GM18499 (cell line): ENCODE measurements around the gene CEACAM21.

ENCODE experiments used
- ATAC-seq: cut with Tn5 transposase; IDR thresholded peaks from one replicate; pipeline ENCODE4 v1.9.1; 2021; ENCODE audit warnings: moderate number of reproducible peaks; ENCODE audit not compliant: insufficient read depth, unreplicated experiment

The CEACAM21 gene

DNA sequence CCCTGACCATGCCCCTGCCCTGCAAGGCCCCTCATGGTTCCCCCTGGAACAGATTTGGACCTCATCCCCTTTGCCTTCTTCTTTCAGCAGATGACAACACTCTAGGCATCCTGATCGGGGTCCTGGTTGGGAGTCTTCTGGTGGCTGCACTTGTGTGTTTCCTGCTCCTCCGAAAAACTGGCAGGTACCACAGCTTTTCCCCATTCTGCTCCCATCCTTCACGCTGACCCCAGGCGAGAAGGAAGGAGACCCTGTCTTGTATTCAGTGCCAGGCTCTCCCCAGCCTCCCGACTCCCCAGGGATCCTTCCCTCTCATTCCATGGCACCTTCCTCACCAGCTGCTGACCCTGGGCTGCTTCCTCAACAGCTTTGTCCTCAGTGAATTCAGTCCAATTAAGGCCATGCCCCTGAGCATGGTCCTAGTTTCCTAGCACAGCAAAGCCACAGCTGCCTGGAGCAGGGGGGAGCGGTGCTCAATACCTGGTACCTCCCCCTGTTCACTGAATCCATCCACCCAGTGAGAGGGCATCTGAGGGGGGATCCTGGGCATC, 8.4 kb downstream of the CEACAM21 start:
- ATAC-seq = no peak

DNA sequence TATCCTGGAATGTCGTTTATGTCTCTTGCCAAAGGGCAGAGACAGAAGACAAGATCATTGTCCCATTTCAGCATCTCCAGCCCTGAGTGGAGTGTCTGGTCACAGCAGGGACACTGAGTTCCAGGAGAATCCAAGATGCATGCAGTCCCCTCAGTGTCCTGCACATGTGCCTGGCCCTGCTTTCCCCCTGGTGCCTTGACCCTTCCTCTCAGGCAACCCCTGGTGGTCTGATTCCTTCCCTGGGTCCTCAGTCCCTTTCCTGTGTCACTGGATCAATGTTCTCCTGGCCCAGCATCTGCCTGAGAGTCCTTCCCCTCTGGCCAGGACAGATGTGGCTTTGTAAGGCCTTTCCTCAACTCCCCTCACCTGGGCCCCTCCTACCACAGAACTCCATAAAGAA, 9.0 kb downstream of the CEACAM21 start:
- ATAC-seq = no peak

DNA sequence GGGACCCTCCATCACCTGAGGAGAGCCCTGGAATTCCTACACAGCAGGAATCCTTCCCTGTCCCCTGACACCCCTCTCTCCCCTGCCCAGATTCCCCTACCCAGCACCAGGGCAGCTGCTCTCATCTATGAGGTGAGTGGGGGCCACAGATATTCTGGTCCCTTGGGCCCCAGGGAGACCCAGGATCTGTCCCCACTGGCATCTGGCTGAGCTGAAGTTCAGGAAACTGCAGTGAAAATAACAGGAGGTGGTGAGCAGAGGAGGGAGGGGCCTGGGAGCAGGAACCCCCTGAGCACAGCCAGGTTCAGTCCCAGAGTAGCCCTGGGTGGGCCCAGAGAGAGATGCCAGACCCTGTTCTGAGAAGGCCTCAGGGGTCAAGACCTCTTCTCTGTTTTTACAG, 10.1 kb downstream of the CEACAM21 start:
- no peak for ATAC-seq

DNA sequence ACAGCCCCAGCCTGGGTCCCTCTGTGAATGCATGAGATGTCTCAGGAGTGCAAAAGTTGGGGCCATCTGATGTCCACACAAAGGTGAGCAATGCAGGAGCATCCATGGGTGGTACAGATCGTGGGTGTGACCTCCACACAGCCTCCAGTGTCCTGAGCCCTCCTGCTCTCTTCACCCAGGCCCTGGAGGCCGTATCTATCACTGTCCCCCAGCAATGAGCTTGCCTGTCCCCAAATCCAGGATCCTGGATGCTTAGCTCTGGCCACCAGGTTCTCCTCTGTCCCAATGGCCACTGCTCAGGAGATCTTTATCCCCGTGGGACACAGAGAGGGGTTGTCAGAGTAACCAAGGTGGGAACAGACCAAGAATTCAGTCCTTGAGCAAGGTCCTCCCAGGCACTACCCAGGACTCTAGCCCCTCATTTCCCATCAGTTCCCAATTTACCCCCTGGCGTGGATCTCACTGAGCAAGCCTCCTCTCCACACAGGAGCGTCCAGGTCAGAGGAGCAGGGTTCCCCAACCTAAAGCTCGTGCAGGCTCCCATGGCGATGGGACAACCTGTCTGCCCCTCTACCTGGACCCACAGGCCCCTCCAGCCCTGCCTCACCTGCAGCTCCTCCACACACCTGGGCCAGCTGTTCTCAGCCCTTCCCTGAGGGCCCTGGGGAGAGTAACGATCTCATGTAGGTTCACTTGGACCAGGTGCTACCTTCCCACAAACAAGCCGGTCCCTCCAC, 11.3 kb downstream of the CEACAM21 start:
- no peak for ATAC-seq

DNA sequence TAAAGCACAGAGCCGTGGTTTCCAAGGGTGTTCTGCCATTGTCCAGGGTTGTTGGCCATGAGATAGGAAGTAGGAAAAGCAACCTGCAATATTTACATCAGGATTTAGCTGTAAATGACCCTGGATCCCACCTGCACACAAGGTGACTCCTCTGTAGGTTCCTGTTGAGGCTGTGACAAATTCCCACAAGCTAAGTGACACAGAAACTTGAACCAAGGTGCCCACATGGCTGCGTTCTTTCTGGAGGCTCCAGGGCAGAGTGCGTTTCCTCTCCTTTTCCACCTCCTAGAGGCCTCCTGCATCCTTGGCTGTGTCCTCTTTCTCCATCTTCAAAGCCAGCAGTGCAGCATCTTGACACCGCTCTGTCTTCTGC, 11.9 kb downstream of the CEACAM21 start:
- ATAC-seq = no peak

DNA sequence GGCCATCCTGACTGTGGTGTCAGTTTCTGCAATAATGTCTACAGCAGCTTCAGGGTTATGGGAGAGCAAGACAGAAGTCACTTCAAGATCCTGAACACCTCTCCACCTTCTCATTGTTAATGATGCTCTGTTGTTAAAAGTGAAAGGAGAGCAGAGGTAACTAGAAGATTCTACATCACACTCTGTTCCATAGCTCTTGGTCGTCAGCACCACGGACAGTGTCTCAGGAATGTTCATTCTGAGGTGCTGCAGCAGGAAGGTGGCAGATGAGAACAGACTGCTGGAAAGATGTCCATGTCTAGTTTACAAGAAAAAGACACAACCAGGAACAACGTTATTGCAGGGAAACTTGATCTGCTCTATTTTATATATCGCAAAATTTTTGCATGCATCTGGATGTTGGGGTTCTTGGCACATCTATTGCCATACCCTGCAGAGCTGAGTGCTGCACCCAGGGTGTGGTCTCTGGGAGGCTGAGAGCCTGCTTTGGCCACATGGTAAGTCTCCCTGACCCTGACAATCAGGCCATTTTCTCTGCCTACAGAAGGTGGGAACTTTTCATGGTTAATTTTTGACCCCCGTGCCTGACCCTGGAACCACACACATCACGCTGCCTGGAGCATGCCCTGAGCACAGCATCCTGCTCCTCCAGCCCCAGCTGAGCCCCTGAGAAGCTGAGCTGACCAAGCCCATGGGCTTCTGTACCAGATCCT, 12.7 kb downstream of the CEACAM21 start:
- no peak for ATAC-seq

DNA sequence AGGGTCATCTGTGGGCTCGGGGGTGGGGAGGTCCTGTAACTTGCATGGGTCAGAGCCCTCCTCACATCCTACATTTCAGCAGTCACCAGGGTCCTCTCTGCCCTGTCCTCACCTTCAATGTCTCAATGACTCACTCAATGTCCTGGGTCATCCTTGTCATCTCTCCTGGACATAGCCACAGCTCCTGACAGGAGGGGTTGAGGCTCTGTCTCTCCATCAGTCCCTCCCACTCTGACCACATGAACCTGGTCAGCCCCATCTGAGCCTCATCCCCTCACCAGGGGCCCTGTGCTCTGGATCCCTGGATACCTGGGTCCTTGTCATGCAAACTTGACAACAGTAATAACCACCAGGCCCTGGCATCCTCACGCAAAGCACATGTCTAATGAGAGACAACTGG, 13.4 kb downstream of the CEACAM21 start:
- no peak for ATAC-seq

DNA sequence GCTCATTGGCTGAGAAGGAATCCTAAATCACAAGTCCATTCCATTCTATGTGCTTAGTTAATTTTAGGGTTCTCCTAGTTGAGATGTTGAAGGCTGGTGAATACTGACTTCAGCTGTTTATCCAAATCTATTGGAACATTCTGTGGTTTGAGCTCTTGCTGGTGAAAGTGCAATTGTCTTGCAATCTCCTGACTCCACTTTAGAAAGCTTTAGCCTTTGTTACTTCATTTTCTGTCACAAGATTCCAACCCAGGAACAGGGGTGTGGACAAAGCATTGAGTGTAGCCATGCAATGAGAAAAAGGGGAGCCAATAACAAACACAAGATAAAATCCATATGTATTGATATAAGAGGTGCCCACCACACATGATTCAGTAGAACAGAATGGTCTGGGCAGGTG, 15.0 kb downstream of the CEACAM21 start:
- ATAC-seq = no peak

DNA sequence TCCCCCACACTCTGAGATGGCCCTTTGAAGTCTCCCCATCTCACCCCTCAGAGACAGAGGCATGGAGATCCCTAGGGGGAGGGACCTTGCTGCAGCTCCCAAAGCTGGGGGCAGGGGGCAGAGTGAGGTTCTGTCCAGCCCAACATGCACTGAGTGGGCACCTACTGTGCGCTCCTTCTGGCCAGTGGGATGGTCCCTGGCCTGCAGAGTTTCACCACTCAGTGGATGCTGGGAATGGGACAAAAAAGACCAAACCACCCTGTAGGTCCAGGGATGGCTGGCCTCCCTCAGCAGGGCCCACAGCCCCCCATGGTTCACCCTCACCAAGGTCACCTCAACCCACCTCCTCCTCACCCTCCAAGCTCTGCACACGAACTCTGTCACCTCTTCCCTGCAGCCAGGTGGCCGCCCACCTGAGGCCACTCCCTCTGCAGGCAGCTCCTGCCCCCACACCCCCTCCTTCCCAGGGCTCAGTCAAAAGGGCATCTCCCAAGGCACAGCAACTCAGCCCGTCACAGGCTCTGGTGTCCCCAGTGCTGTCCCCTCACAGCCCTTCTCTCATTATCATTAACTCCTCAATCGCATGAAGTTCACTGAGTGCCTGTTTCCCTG, 16.1 kb downstream of the CEACAM21 start:
- ATAC-seq = no peak

DNA sequence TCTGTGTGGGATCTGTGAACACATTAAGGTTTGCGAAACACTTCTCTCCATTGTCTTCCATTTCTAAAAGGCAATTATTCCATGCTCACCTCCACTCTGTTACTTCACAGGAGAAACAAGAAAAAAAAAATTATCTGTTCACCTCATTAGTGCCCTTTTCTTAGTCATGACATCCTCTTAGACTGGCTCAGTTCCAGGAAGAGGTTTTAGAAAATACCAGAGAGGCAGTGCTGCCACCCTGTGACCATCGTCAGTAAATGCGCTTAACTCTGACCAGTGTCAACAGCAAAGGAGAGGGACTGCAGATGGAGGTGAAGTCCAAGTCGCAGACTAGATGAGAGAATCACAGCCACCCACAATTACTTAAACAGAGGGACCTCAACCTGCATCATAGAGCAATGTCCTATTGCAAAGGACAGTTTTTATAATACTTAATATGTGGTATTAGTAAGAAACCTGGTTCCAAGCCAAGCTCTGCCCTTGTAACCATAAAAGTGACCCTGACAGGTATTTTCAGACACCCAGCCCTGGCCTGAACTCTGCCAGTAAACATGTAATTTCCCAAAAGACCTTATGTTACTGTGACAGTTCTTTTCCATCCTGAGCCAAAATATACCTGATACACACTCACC, 19.4 kb downstream of the CEACAM21 start:
- ATAC-seq = no peak

DNA sequence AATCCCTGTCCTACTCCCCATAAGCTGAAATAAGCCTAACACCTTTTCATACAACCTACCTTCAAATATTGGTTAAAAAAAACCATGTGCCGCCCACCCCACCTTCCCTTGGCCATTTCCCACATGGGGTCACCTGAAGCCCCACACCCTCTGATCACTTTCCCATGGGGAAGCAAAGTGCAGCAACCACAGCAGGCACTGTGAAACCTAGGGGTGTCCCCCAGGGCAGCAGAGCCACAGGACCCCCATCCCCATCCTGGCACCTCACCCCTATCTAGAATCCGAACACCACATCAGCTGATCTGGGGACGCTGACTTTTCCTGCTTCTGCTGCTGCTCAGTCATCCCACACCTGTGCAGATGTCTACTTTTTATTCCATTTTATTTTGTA, 19.9 kb downstream of the CEACAM21 start:
- no peak for ATAC-seq

DNA sequence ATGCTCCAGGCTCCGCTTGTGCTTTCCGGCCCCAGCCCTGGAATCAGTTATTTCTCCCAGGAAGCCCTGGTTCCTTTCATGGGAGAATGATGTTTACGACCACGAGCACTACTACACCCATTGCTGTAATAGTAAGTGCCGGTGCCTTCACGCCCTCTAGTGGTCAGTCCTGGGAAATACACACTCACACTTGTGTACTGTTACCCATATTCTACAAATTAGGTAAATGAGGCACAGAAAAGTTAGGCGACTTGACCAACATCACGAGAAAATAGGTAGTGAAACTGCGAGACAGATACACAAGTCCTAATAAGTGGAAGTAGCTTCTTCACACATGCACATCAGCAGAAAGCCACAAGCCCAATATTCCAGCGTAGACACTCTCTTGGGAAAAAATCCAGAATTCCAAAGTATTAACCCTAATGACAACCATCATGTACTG, 21.7 kb downstream of the CEACAM21 start:
- ATAC-seq = no peak

DNA sequence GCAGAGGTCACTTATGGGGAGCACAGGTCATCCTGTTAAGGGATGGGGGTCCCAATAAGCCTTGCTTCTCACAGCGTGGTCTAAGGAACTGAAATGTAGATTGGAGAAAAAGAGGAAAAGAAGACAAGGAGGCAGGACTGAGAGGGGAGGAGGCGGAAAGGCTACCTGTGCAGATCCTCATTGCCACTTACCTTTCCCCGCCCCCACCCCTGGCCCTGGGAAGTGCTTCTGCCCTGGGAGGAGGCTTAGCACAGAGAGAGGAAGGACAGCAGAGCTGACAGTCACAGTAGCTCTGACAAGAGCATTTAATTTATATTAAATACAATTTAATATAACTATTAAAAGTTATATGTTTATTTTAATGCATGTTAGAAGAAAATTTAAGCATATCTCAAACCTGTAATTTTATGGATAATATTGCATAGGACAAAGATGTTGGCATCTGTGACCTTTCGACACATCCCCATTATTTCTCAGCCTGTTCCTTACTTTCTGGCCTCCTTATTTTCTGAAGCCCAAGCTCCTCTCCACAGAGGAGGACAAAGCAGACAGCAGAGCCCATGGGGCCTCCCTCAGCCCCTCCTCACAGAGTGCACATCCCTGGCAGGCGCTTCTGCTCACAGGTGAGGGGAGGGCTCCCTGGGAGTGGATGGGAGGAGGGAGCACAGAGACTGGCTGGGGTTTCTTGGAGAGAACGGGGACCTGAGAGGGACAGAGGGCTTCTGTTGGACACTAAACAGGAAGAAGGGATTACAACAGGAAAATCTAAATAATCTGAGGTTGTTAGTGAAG, 23.4 kb downstream of the CEACAM21 start:
- ATAC-seq = no peak

DNA sequence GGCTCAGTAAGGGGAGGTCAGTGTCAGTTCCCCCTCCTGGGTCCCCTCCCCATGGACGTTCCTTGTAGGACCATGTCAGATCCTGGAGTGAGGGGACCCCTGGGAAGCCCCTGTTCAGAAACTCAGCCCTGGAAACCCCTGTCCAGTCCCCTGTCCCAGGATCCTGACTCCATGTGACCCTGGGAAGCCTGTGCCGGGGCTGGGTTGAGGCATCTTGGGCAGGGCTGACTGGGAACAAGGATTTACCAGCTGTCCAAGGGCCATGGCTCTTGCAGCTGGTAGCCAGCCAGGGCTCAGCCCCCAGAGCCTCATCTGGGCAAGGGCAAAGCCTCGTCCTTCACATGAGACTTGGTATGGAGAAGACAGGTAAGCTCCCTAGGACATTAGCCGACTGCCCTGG, 25.8 kb downstream of the CEACAM21 start:
- ATAC-seq = no peak

DNA sequence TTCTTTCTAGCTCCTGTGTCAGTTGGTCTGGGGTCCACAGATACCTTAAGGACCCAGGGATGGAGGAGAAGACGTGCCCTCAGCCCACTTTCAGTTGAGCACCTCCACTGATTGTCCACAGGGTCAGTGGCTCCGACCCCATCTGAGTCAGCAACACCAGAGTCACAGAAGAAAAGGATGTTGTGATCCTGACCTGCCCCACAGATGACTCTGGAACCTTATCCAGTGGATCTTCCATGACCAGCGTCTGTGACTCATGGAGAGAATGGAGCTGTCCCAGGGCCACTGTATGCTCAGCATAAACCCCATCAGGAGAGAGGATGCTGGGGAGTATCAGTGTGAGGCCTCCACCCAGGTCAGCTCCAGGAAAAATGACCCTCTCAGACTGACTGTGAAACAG, 28.9 kb downstream of the CEACAM21 start:
- no peak for ATAC-seq

DNA sequence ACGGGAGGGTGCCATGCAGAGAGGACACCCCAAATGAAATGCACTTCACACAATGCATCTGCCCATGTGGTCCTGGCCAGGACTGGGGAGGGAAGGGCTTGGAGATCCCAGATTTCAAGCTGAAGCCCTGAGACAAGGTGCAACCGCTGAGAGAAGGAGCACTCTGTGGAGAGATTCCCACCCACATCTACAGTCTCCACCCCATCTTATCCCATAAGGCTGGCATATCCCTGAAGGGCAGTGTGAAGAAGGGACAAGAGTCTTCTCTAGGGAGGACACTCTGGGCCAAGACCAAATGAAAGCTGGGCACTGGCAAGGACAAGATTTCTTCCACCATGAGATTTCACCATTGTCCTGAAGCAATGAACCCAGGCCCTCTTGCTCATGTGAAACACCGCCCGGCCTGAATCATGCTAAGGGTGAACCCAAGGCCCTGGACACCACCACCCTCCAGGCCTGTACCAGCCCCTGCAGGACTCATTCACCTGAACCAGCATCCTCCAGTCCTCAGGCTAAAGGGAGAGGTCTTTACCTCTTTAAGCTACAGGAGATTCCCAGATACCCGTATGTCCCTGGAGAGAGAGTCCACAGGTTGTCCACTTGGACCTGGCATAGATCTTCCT, 30.4 kb downstream of the CEACAM21 start:
- no peak for ATAC-seq

DNA sequence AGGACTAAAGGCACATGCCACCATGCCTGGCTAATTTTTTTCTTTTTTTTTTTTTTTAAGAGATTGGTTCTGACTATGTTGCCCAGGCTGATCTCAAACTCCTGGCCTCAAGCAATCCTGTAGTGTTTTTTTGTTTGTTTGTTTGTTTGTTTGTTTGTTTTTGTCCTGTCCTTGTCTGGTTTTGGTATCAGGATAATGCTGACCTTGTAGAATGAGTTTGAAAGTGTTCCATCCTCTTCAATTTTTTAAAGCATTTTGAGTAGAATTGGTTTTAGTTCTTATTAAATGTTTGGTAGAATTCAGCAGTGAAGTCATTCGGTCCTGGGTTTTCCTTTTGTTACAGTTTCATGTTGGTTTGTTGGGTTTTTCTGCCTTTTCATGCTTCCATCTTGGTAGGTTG, 31.7 kb downstream of the CEACAM21 start:
- ATAC-seq = no peak

DNA sequence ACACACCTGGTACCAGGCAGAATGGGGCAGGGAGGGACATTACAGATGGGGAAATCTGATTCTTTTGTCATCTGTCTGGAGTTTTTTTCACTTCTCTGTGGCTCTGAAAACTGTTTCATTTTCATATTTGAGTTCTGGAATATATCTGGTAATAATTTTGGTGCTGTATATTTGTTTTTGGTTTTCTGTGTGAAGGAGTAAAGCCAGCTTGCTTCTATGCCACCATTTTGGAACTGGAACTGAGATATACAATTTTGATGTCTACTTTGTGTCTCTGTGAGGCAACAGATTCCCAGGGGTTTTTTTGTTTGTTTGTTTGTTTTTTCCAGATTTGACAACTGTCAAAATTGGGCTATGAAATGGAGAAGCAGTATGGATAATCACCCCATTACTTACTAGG, 34.8 kb downstream of the CEACAM21 start:
- ATAC-seq = no peak

DNA sequence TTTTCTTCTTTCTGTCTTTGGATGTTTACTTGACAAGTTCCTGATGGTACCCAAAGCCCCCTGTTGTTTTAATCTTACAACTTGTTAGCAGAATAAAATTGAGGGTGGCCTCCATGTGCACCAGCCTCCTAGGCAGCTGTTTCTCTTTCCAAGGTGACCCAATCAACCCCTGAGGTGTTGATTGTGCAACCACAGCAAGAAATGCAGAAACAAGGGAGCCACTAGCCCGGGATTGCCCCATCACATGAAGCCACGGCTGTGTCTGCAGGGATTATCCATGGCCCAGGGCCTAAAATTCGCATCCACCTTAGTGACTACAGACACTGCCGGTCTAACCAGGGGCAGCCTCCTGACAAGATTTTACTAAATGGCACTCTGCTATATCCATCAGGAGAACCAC, 36.5 kb downstream of the CEACAM21 start:
- no peak for ATAC-seq

DNA sequence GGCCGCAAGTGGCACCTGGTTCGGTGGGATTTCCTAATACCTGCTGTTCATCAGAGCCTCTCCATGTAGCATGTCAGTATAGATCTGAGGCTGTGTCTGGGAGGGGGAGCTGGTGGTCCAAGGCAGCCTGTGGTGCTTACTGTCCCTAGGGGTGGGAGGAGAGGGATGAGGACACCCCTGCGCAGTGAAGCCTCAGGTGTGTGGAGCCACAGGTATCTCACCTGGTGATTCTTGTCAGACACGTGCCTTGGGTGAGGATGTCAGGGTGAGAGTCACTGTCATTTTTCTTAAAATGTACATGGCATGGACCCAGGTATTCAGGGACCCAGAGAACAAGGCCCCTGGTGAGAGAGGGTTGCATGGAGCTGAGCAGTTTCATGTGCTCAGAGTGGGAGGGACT, 39.2 kb downstream of the CEACAM21 start:
- ATAC-seq = no peak
